Brain pericyte (primary cell): Measurements from ENCODE around the gene CSNK1D.
"Not testable (repeated sequence)": the region's sequence is repeated elsewhere in the genome, so short reads cannot be mapped to it uniquely, and the experiment has no call there.

Source experiments
- DNase-seq: peaks from one replicate; pipeline ENCODE4 v3.0.0-alpha.2; 2012; ENCODE audit warnings: low read depth, low spot score

CSNK1D gene

GRCh38 chr17:82215095-82215971 is 58.2 kb downstream of the CSNK1D start:
- no peak for DNase-seq

- no peak for DNase-seq
These were observed 59.4 kb downstream of the CSNK1D start for GRCh38 chr17:82214012-82214628.

GRCh38 chr17:82213251-82214011 is 60.1 kb downstream of the CSNK1D start:
- no peak for DNase-seq

GRCh38 chr17:82212331-82213250 is 60.9 kb downstream of the CSNK1D start, which contains the start of gene CCDC57:
TSS of gene CCDC57 (minus strand) at chr17:82212842. CDS start at chr17:82201944, 10,898 bp downstream.
- no peak for DNase-seq

- DNase-seq = not testable (repeated sequence)
These were observed 62.8 kb downstream of the CSNK1D start for GRCh38 chr17:82210655-82211054.

- no peak for DNase-seq
These were observed 67.6 kb downstream of the CSNK1D start for GRCh38 chr17:82205720-82206508.

GRCh38 chr17:82204831-82205719 is 68.4 kb downstream of the CSNK1D start:
- DNase-seq = no peak

- DNase-seq = no peak
These were observed 69.6 kb downstream of the CSNK1D start for GRCh38 chr17:82203920-82204319.

GRCh38 chr17:82202981-82203380 is 70.5 kb downstream of the CSNK1D start:
- no peak for DNase-seq

GRCh38 chr17:82201498-82201910 is 72.0 kb downstream of the CSNK1D start:
- DNase-seq = no peak

GRCh38 chr17:82200743-82201497 is 72.6 kb downstream of the CSNK1D start:
- DNase-seq = no peak

- no peak for DNase-seq
These were observed 73.4 kb downstream of the CSNK1D start for GRCh38 chr17:82200135-82200534.

GRCh38 chr17:82199496-82199895 is 74.0 kb downstream of the CSNK1D start:
- DNase-seq = no peak

GRCh38 chr17:82198092-82198491 is 75.4 kb downstream of the CSNK1D start:
- DNase-seq = no peak

- no peak for DNase-seq
These were observed 77.5 kb downstream of the CSNK1D start for GRCh38 chr17:82195675-82196672.

- DNase-seq = no peak
These were observed 78.7 kb downstream of the CSNK1D start for GRCh38 chr17:82194765-82195164.

GRCh38 chr17:82193520-82194220 is 79.8 kb downstream of the CSNK1D start:
- no peak for DNase-seq
